Activated CD8-positive, alpha-beta T cell treated with anti-CD3 and anti-CD28 coated beads for 36 hours (primary cell): ENCODE measurements around the gene CACNA1C. TPM values are rescaled to one million over a fixed set of nuclear protein-coding genes. Genes with fewer than 3 reads are reported as not detected.

Experiments
- ATAC-seq: fragments of 200-7000 bp; cut with Tn5 transposase; one replicate; pipeline ENCODE4 v1.10.0; 2021; ENCODE audit warnings: mild to moderate bottlenecking, moderate library complexity
- CTCF ChIA-PET: fragments of 350-600 bp; sonication (Branson Sonifier 250); formaldehyde crosslinking; loops from one replicate; lab custom pipeline; 2021; ENCODE audit warnings: antibody characterized with exemption; lab: Charles Lee
- POLR2A ChIA-PET: fragments of 350-600 bp; sonication (Branson Sonifier 250); formaldehyde crosslinking; loops from one replicate; lab custom pipeline; 2021; ENCODE audit warnings: antibody characterized with exemption; lab: Charles Lee
- DNase-seq: peaks from one replicate; pipeline ENCODE4 v3.0.0-alpha.2; 2020
- H3K27ac Mint-ChIP-seq: one replicate; pipeline ENCODE4 v1.8.0; 2021; ENCODE audit warnings: mild to moderate bottlenecking, mixed read lengths
- H3K27me3 Mint-ChIP-seq: one replicate; pipeline ENCODE4 v1.8.0; 2021; ENCODE audit warnings: mixed read lengths
- H3K36me3 Mint-ChIP-seq: one replicate; pipeline ENCODE4 v1.8.0; 2021; ENCODE audit warnings: low read depth, mixed read lengths
- H3K4me1 Mint-ChIP-seq: one replicate; pipeline ENCODE4 v1.8.0; 2021; ENCODE audit warnings: low read depth, mixed read lengths
- H3K4me3 Mint-ChIP-seq: one replicate; pipeline ENCODE4 v1.8.0; 2021; ENCODE audit warnings: mild to moderate bottlenecking, moderate library complexity, mixed read lengths
- H3K9me3 Mint-ChIP-seq: one replicate; pipeline ENCODE4 v1.8.0; 2021; ENCODE audit warnings: mixed read lengths
- intact Hi-C: fragments of 100-400 bp; cut with micrococcal nuclease; formaldehyde crosslinking; loops from one replicate; pipeline ENCODE4 v1.10.0; 2022
- total RNA-seq, 2 experiments: library from RNA; stranded (reverse); gene quantifications; one replicate each; pipeline ENCODE4 v1.2.3, GENCODE V29; 2021
- TF ChIP-seq, protein P1 (sequence below): fragments of 200-600 bp; IDR thresholded peaks from one replicate; pipeline ENCODE4 v1.8.0; 2022; ENCODE audit warnings: antibody characterized with exemption, mild to moderate bottlenecking

Gene CACNA1C
- total RNA-seq, 2 experiments from 2014 or later = 0.02 to 0.05 TPM

DNA sequence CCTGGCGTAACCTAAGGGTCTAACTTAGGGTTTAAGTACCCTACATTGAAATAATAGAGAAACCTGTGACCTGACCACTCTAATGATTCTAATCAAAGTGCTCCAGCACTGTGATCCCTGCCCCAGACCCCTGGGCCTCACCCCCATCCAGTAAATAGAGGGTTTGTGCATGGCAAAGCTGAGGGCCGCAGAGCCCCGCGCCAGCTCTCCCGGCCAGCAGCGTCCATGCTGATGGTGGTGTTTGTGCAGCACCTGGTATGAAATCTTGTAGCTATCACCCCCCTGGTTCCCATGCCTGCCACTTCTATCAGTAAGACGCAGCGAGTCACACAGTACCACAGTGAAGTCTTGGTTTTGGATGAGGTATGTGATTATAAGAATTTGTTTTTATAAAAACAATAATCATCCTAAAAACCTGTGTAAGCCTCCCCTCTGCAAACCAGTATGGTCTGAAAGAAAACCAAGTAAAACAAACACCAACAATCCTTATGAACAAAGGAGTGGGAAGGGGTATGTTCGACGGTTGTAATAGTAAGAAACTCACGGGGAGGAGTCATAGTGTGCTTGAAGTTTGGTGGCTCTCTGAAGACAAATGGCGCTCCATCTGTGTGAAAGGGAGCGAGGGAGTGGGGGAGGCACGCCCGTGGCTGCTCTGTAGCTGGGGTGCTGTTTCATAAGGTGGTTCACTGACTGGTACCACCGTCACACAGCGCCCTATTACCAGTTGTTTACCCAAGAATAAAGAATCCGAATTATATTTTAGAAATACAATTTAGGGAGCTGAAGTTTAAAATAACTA lies 156.2 kb downstream of the CACNA1C start:
- H3K27ac Mint-ChIP-seq = no peak overlapping the region
- intact Hi-C loops = no loop called here
- no peak overlapping the region for H3K4me3 Mint-ChIP-seq
- H3K27me3 Mint-ChIP-seq = no peaks in the 10 kb centered on the region
- H3K36me3 Mint-ChIP-seq = no peaks in the 10 kb centered on the region
- CTCF ChIA-PET = no interaction called here
- no peaks in the 10 kb centered on the region for H3K9me3 Mint-ChIP-seq
- TF ChIP-seq, protein P1, sequence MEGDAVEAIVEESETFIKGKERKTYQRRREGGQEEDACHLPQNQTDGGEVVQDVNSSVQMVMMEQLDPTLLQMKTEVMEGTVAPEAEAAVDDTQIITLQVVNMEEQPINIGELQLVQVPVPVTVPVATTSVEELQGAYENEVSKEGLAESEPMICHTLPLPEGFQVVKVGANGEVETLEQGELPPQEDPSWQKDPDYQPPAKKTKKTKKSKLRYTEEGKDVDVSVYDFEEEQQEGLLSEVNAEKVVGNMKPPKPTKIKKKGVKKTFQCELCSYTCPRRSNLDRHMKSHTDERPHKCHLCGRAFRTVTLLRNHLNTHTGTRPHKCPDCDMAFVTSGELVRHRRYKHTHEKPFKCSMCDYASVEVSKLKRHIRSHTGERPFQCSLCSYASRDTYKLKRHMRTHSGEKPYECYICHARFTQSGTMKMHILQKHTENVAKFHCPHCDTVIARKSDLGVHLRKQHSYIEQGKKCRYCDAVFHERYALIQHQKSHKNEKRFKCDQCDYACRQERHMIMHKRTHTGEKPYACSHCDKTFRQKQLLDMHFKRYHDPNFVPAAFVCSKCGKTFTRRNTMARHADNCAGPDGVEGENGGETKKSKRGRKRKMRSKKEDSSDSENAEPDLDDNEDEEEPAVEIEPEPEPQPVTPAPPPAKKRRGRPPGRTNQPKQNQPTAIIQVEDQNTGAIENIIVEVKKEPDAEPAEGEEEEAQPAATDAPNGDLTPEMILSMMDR = no peak
- POLR2A ChIA-PET = no interaction called here
- DNase-seq (no peak), ATAC-seq (no peak)
- no peaks in the 10 kb centered on the region for H3K4me1 Mint-ChIP-seq

DNA sequence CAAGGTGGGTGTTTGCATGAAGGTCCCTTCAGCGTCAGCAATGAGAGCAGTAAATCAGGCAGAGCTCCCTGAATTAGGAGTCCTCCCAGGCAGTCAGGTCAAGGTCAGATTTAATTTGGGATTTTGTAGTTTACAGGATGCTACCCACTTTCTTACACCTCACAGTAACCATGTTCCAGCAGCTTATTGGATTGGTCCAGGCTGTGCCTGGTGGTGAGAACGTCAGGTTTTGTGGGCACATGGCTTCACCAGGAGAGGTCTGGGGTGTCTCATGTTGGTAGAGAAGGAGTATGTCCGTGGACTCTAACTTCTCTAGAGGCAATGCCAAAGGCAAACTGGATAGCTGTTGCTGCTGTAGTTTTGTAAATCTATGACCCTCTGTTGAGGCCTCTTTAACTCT lies 158.3 kb downstream of the CACNA1C start:
- Mint-ChIP-seq H3K27me3 (peaks cover 3% of the 10 kb centered on the region), H3K27ac (no peak overlapping the region), H3K4me3 (no peak overlapping the region), H3K9me3 (no peaks in the 10 kb centered on the region), H3K36me3 (no peaks in the 10 kb centered on the region), H3K4me1 (no peaks in the 10 kb centered on the region)
- TF ChIP-seq, protein P1 = no peak
- DNase-seq (no peak), ATAC-seq (no peak)
- intact Hi-C loops = no loop called here
- ChIA-PET POLR2A (no interaction called here), CTCF (no interaction called here)

DNA sequence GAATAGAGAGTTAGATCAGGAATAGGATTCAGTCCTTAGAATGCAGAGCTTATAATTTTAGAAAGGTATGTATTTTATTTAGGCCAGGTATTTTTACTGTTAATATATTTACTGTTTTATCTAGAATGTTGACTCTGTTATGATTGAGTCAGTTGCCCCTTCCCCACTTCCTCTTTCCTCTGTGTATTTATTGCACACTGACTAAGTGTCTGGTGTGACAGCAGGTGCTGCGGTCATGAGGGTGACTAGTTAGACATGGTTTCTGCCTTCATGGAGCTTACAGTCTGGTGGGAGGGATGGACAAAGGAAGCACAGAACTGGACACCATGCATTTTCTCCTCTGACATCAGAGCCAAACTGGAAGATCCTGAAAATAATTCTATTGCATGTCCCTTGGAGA lies 159.8 kb downstream of the CACNA1C start:
- no peak for DNase-seq
- no peak overlapping the region for H3K27ac Mint-ChIP-seq
- CTCF ChIA-PET = no interaction called here
- POLR2A ChIA-PET = no interaction called here
- no peaks in the 10 kb centered on the region for H3K4me1 Mint-ChIP-seq
- H3K27me3 Mint-ChIP-seq = peaks cover 5% of the 10 kb centered on the region
- intact Hi-C loops = no loop called here
- TF ChIP-seq, protein P1 = no peak
- no peak for ATAC-seq
- no peak overlapping the region for H3K4me3 Mint-ChIP-seq
- no peaks in the 10 kb centered on the region for H3K36me3 Mint-ChIP-seq
- H3K9me3 Mint-ChIP-seq = no peaks in the 10 kb centered on the region

DNA sequence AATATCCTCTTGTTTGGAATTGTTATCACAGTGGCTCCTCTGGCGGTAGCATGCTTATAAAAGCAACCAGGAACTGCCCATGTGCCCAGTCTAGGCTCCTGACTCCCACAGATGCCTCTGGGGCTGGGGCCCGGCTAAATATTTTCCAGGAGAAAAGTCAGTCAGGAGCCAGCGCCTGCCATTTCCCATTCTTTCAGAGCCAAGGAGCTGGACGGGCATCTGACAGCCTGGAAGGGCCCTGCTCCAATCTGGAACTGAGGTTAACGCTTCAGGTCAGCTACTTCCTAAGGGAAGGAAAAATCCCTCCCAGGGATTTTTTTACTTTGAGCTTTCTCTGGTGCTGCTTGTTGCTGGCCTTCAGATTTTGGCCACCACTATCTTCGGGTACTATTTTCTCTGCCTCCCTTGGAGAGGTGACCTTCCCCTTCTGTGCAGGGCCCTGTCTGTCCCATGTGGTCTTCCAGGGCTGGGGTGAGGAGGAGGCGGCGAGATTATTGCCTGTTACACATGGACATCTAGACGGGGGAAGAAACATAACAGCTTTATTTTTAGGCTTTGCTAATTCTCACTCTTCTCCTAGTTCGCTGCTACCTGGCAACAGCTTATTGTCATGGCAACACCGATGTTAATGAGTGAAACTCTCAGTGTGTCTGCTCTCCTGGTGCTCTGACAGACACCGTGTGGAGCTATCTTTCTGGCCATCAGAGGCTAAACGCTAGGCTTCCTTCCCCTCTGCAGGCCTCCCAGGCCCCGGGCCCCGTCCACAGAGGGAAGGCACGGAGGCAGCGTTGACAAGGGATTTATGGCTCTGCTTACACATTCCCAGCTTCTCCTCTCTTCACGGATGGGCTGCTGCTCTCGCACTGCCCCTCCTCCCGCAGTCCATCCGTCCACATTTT lies 160.4 kb downstream of the CACNA1C start:
- Mint-ChIP-seq H3K9me3 (no peaks in the 10 kb centered on the region), H3K27ac (no peak overlapping the region), H3K27me3 (peaks cover 5% of the 10 kb centered on the region), H3K4me1 (no peaks in the 10 kb centered on the region), H3K36me3 (no peaks in the 10 kb centered on the region), H3K4me3 (no peak overlapping the region)
- no peak for ATAC-seq
- intact Hi-C loops = no loop called here
- POLR2A ChIA-PET = no interaction called here
- CTCF ChIA-PET = no interaction called here
- no peak for DNase-seq
- TF ChIP-seq, protein P1 = no peak

DNA sequence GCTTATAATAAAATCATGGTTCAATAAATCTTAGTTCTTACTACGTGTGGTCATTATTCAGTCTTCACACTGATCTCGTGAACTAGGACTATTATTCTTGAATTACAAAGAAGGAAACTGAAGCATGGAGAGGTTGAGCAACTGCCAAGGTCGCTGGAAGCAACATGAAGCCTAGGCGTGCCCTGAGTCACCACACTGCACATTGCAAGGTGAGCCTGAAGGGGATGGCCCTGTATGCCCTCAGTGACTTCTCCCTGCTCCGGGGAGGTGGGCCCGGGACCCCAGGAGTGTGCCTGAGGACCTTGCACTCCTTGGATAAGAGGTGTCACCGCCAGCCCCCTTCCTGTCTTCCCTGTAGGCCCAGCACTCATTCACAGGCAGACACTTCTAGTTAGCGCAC lies 161.6 kb downstream of the CACNA1C start:
- TF ChIP-seq, protein P1 = no peak

More for the DNA sequence above, 161.6 kb downstream of the CACNA1C start:
- Mint-ChIP-seq H3K27me3 (peaks cover 5% of the 10 kb centered on the region), H3K9me3 (no peaks in the 10 kb centered on the region), H3K36me3 (no peaks in the 10 kb centered on the region), H3K4me3 (no peak overlapping the region), H3K27ac (no peak overlapping the region), H3K4me1 (no peaks in the 10 kb centered on the region)
- no peak for ATAC-seq
- CTCF ChIA-PET = no interaction called here
- intact Hi-C loops = no loop called here
- POLR2A ChIA-PET = no interaction called here
- no peak for DNase-seq
